Left cardiac atrium (tissue), 4 donors: ENCODE results near the gene HMX3. TPM values are rescaled to one million over a fixed set of nuclear protein-coding genes. Genes with fewer than 3 reads are reported as not detected.
A peak's percentile ranks its signal among the peaks of the same experiment; 100 is the strongest.

Source experiments
- ATAC-seq, 2 donors: fragments of 200-7000 bp; cut with Tn5 transposase; one replicate each; pipeline ENCODE4 v1.9.1; 2020; ENCODE audit warnings: mild to moderate bottlenecking in 2 of 2, moderate library complexity in 2 of 2
- DNase-seq: peaks from one replicate; pipeline ENCODE4 v3.0.0-alpha.2; 2020
- intact Hi-C, 2 donors: fragments of 100-400 bp; cut with DNase I; formaldehyde crosslinking; loops; one replicate each; pipeline versions ENCODE4 v1.14.1 to v1.15.1; 2022 to 2023
- long read RNA-seq: library from polyadenylated mRNA; unstranded; transcript quantifications from one replicate; pipeline ENCODE4 v2.0.0, GENCODE V29; 2021
- total RNA-seq, 2 donors: library from RNA; stranded (reverse); fragmentation: NEBNext Ultra II Directional; extraction: Animal tissue kit (Norgen Biotek cat#: 25700); gene quantifications; one replicate each; pipeline ENCODE4 v1.2.1, GENCODE V29; 2021
- donor health status: DM: no; HTN: yes; CAD: no.
- donor health status: DM: no; HTN: yes; CAD: no; lungs with severe emphysema.
- donor health status: DM: yes; HTN: yes; CAD: no.
- donor health status: Dilated cardiomyopathy.

HMX3 gene
- under 1 TPM in 1 of 2 donors, not detected in 1; 0.21 TPM for total RNA-seq
- long read RNA-seq = 0 reads

DNA sequence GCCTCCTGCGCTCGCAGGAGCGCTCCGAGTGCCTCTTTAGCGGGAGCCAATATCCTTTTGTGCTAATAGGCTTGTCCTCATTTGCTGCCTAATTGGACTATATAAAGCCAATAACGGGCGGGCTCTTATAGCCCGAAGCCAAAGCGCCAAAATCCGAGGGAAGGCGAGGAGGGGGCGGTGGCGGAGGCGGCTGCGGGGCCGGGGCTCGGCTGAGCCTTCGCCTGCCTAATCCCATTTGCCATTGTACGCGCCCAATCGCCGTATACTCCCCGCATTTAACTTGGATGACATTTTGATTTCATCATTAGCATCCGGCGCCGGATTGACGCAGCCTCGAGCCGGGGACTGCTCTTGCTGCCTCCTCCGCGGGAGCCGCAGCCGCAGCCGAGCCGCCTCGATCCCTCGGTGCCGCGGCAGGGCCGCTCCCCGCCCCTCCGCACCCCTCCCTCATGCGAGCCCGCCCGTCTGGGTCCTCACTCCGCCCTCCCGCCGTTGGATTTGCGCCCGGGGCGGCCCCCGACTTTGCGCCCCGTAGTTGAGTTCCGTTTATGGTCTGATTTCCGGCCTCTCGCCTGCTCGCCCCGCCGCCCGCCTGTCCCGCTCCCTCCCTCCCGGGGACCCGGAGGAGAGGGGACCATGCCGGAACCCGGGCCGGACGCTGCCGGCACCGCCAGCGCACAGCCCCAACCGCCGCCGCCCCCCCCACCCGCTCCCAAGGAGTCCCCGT lies at the start of gene HMX3:
Gene HMX3, plus strand, starts transcription at position 556 of the 727 bp plus-strand sequence. Its CDS starts 81 bp downstream, at position 637.
- DNase-seq = no peak
- no peak for ATAC-seq
- intact Hi-C loops = no loop called here

DNA sequence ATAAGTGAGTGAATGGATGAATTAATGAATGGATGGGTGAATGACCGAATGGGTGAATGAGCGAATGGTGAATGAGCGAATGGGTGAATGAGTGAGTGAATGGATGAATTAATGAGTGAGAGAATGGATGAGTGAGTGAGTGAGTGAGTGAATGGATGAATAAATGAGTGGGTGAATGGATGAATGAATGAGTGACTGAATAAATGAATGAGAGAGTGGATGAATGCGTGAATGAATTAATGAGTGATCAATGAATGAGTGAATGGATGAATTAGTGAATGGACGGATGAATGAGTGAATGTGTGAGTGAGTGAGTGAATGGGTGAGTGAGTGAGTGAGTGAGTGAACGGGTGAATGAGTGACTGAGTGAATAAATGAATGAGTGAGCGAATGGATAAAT lies 49.5 kb upstream of the HMX3 start:
- intact Hi-C loops = no loop called here
- ATAC-seq = no peak
- DNase-seq = no peak

GRCh38 chr10:123087348-123087747 lies 48.4 kb upstream of the HMX3 start:
- intact Hi-C loops = no loop called here
- no peak for ATAC-seq
- DNase-seq = no peak

- ATAC-seq = no peak
Measured at GRCh38 chr10:123087786-123088185, 48.0 kb upstream of the HMX3 start.

DNA sequence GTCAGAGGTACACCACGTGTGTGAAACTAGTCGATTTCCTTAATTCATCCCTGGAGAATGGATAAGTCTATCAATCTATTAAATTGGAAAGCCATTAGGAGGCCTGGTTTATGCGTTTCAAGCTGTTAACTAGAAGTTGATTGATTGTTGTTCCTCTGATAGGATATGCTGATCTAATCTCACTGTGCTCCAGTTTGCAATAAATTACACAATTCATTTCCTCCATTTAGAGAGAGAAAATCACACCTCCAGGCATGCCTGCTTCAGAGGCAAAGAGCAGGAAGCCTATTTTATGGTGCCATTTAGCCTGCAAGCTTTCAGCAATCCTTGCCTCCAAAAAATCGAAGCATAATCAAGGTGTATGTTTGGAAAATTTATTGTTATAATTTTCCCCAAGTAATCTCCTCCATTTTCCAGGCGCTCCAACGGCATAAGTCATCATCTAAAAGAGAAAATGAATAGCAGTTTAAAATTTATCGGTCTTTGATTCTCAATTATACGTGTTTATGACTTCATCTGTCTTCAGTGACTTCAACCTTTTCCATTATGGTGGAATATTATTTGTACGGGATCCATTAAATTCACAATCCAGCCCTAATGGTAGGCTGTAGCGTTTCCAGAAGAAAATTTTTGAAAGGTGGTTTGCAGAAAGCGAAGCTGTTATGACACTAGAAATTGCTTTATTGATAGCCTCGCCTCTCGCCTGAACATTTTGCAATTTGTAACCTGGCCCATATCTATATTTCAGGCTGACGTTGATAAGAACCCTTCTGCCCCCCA lies 42.9 kb upstream of the HMX3 start:
- DNase-seq = no peak
- intact Hi-C loops = no loop called here
- no peak for ATAC-seq

More at GRCh38 chr10:123087786-123088185, 48.0 kb upstream of the HMX3 start:
- no peak for DNase-seq
- intact Hi-C loops = no loop called here

DNA sequence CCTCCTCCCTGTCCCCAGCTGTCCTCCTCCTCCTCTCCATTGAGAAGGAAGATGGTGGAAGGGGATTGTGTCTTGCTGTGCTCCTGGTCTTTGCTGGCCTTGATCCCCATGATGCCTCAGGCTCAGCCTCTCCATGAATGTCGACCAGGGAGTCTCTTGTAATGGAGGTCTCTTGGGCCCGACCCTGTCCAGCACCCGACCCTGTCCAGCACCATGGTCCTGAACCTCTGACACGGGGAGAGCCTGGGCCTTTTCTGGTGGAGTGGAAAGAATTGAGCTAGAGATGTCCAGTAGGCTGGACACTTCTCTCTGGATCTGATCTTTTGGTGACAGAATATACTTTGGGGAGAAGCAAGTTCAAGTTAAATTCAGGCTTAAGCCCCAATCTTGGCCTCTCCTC lies 42.3 kb upstream of the HMX3 start:
- intact Hi-C loops = no loop called here
- no peak for DNase-seq
- no peak for ATAC-seq

- ATAC-seq (no peak), DNase-seq (no peak)
- intact Hi-C loops = no loop called here
Measured at GRCh38 chr10:123096452-123096851, 39.3 kb upstream of the HMX3 start.

GRCh38 chr10:123097039-123097438 lies 38.7 kb upstream of the HMX3 start:
- intact Hi-C loops = no loop called here
- ATAC-seq (no peak), DNase-seq (no peak)

DNA sequence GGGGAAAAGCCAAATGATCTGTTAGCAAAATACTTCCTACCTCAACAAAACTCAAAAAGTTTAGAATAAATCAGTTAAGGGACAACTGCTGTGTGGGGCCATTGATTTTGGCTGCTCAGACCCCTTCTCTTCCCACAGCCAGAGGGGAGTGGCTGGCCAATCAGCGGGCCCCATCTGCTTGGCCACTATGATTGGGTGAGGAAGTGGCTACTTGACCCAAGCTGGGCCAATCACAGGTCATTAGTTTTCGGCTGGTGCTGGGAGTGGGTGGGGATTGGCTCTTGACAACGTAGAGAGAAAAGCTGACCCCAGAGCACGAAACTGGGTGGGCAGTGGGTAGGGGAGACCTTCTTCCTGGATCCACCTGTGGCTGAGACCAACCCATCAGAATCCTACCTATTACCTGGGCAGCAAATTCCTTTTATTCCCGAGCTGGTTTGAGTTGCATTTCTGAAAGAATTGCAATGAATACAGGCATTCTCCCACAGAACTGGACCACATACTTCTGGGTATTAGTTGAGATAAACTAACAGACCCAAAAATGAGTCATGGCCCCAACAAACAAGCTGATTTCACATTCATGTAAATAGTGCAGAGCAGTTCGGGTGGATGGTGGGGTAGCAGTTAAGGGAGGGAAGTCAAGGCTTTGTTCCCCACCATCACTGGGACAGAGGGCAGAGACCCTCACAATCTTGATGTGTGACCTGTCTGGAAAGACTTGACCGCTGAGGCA lies 35.6 kb upstream of the HMX3 start:
- intact Hi-C loops = no loop called here
- no peak for ATAC-seq
- DNase-seq = no peak

DNA sequence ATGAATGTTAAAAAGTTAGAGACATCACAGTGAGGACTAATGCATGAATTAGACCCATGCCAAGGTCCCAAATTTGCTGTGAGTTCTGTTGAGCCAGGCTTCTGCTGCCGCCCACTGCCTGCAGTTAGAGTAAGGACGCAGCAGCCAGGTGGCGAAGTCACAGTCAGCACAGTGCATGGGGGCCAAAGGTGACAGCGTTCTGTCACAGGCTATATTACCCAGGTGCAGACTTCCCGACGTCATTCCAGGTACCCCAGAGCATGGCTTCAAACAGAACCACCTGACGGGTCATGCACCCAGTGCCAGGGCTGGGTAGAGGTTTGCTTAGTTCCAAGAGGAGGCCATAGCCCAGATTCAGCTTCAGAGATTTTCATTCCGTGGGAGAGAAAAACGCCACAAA lies 33.9 kb upstream of the HMX3 start:
- no peak for DNase-seq
- intact Hi-C loops = no loop called here
- ATAC-seq = no peak

DNA sequence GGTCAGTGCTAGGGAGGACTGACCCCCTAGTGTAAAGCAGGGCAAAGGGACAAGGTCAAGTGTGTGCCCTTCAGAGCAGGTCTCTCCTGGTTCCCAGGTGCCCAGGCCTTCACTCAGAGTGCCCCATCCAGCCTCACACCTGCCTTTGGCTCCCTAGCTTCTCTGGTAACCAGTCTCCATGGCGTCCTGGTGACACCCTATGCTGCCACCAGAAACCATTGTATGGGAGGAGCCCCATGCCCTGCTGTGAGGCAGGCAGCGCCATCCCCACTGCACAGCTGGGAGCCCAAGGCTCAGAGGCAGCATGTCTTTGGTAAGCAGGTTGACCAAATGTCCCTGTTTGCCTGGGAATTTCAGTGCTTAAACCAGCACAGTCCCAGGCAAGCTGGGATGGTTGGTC lies 33.1 kb upstream of the HMX3 start:
- no peak for ATAC-seq
- intact Hi-C loops = no loop called here
- no peak for DNase-seq

- DNase-seq (no peak), ATAC-seq (no peak)
- intact Hi-C loops = no loop called here
Measured at GRCh38 chr10:123103944-123104343, 31.8 kb upstream of the HMX3 start.

- DNase-seq (no peak), ATAC-seq (no peak)
- intact Hi-C loops = no loop called here
Measured at GRCh38 chr10:123109466-123109865, 26.3 kb upstream of the HMX3 start.

DNA sequence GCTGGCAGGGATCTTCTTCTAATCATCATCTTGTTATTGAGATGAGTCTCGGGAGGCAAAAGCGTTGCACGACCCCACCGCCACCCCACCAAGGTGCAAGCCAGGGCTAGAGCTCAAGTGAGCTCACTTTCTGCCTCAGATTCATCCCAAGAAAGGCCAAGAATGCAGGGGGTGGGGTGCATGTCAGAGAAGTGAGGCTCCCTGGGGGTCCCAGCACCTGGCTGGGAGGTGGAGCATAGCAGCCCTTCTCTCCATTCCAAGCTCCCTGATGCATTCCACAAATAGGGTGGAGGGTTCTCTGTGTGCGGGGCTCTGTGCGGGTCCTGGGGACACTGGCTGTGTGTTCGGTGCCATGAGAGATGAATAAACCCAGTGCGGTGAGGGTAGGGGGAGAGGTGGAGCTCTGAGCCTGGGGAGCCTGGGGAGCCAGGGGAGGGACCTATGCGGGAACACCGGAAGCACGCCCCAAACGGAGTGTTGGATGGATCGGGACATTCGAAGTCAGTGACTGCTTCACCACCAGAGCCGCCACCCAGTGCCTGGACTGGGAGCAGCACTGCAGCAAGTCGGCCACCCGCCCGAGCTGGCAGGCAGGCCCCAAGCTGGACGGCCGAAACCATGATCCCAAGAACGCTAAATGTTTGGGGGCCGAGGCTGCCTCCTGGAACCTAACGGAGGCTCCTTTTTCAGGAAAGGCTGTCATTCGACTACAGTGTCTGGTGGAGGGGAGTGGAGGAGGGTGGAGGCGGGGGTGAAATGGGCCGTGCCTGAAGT lies 17.9 kb upstream of the HMX3 start:
- no peak for ATAC-seq
- intact Hi-C loops = no loop called here
- no peak for DNase-seq

- DNase-seq (no peak), ATAC-seq (no peak)
- intact Hi-C loops = no loop called here
Measured at GRCh38 chr10:123119081-123119480, 16.7 kb upstream of the HMX3 start.

DNA sequence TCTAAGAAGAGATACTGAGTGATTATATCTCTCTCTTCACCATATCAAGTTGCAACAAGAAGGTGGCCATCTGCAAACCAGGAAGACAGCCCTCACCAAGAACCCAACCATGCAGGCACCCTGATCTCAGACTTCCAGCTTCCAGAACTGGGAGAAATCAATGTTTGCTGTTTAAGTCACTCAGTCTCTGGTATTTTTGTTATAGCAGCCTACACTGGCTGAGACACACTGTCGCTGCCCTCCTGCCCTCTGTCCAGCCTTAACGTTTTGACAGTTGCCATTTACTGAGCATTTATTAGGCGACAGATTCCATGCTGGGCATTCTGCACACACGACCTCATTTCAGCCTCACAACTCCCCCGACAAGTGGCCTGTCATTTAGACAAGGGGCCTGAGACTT lies 9.5 kb upstream of the HMX3 start:
- DNase-seq (no peak), ATAC-seq (no peak)
- intact Hi-C loops = no loop called here

- ATAC-seq (no peak), DNase-seq (no peak)
- intact Hi-C loops = loop anchor here (5.0 kb wide), 2 partner anchors 87 to 428 kb away; no protein-coding TSS in a partner anchor
Measured at GRCh38 chr10:123129618-123130271, 6.0 kb upstream of the HMX3 start.

DNA sequence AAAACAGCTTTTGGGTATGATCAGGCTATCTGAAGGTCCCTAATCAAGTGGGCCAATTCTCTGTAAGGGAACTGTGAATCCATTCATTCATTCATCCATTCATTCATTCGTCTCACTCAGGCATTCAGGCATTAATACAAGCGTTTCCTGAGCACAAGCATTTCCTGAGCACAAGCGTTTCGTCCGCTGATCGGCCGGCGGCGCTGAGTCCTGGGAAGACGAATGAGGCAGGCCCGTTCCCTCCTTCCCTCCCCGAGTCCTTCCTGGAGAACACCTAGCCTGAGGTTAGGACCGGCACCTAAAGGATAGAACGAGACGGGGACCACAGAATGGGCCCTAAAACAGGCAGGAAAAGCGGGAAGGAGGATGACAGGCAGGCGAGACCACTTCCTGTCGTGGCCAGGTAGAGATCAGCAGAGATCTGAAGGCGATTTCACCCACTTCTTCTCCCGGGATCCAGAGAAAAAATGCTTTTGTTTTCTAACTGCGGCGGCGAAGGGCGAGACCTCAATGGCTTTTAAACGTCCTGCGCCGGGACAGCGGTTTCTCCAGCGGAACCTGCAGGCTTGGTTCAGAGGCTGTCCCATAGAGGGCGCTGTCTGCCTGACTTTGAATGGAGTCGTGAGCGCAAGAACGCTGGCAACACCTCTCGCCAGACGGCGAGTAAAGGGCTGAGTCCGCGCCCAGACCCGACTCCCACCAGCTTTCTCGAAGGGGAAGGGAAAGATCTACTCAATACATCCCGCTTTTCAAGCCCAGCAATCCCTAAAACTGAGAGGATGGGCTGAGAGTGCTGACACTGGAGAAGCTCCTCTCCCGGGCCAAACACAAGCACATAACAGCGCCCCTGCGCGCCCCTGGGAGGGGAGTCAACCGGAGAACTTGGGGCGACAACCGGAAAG lies 2.9 kb upstream of the HMX3 start:
- intact Hi-C loops = loop anchor here (2.0 to 5.0 kb wide), 3 partner anchors 91 to 426 kb away; no protein-coding TSS in a partner anchor
- ATAC-seq = peak; percentile 77 to 86

More for the DNA sequence above, 2.9 kb upstream of the HMX3 start:
- DNase-seq = peak; percentile 89
